PC-9 (cell line): Measurements from ENCODE around the gene OPRPN. TPM values are rescaled to one million over a fixed set of nuclear protein-coding genes. Genes with fewer than 3 reads are reported as not detected.

ENCODE experiments used
- BruUV-seq: library from RNA; stranded (reverse); fragments of 400-500 nt; replicated peaks from 2 replicates; lab custom pipeline; 2021; lab: Mats Ljungman, UMichigan
- CTCF ChIA-PET: fragments of 300-600 bp; sonication (Branson Sonifier 250); formaldehyde crosslinking; loops from one replicate; lab custom pipeline; 2022; ENCODE audit warnings: antibody characterized with exemption; lab: Charles Lee
- POLR2A ChIA-PET: fragments of 300-600 bp; sonication (Branson Sonifier 250); formaldehyde crosslinking; loops from one replicate; lab custom pipeline; 2022; ENCODE audit warnings: antibody characterized with exemption; ENCODE audit not compliant: unreplicated experiment; lab: Charles Lee
- DNase-seq, 2 experiments: peaks; one replicate each; pipeline versions ENCODE4 v3.0.0 to v3.0.0-alpha.2; 2015 to 2022; ENCODE audit warnings: mixed read lengths in 1 of 2
- H2AFZ ChIP-seq: fragments of 200-600 bp; sonication (generic); 2 replicates; pipeline ENCODE4 v1.8.1; 2017; ENCODE audit warnings: antibody characterized with exemption
- H3F3A ChIP-seq: fragments of 200-600 bp; sonication (generic); 2 replicates; pipeline ENCODE4 v1.8.1; 2017; ENCODE audit warnings: antibody characterized with exemption, mild to moderate bottlenecking, low read depth; ENCODE audit not compliant: insufficient read depth
- H3K27ac ChIP-seq: fragments of 200-600 bp; sonication (generic); 2 replicates; pipeline ENCODE4 v1.6.1; 2016; ENCODE audit warnings: mixed run types
- H3K27me3 ChIP-seq: fragments of 200-600 bp; sonication (generic); 2 replicates; pipeline ENCODE4 v1.6.1; 2016; ENCODE audit warnings: low read depth, mixed run types; ENCODE audit not compliant: insufficient read depth
- H3K36me3 ChIP-seq: fragments of 200-600 bp; sonication (generic); 2 replicates; pipeline ENCODE4 v1.6.1; 2016; ENCODE audit warnings: low read depth, mixed run types
- H3K4me1 ChIP-seq: fragments of 200-600 bp; sonication (generic); replicated peaks from 2 replicates; pipeline ENCODE4 v1.6.1; 2016; ENCODE audit warnings: mixed run types; ENCODE audit not compliant: insufficient read depth
- H3K4me2 ChIP-seq: fragments of 200-600 bp; sonication (generic); 2 replicates; pipeline ENCODE4 v1.6.1; 2017; ENCODE audit warnings: mixed run types
- H3K4me3 ChIP-seq: fragments of 200-600 bp; sonication (generic); 2 replicates; pipeline ENCODE4 v1.6.1; 2016; ENCODE audit warnings: mixed run types
- H3K79me2 ChIP-seq: fragments of 200-600 bp; sonication (generic); 2 replicates; pipeline ENCODE4 v1.6.1; 2017; ENCODE audit warnings: low read depth, mixed run types
- H3K9me2 ChIP-seq: fragments of 200-600 bp; sonication (generic); 2 replicates; pipeline ENCODE4 v1.8.1; 2017; ENCODE audit warnings: mild to moderate bottlenecking; ENCODE audit not compliant: insufficient read depth
- H3K9me3 ChIP-seq: fragments of 200-600 bp; sonication (generic); 2 replicates; pipeline ENCODE4 v1.8.1; 2016; ENCODE audit warnings: low read depth; ENCODE audit not compliant: insufficient read depth
- H4K20me1 ChIP-seq: fragments of 200-600 bp; sonication (generic); 2 replicates; pipeline ENCODE4 v1.8.1; 2017; ENCODE audit not compliant: insufficient read depth
- CTCF ChIP-seq: fragments of 200-600 bp; sonication (generic); conservative IDR thresholded peaks from 2 replicates; pipeline ENCODE4 v1.6.1; 2017; ENCODE audit warnings: mixed run types, antibody characterized with exemption, mild to moderate bottlenecking, moderate library complexity
- EZH2 ChIP-seq: fragments of 200-600 bp; sonication (generic); IDR thresholded peaks from 2 replicates; pipeline ENCODE4 v1.8.0; 2017; ENCODE audit warnings: antibody characterized with exemption, low read depth
- intact Hi-C: fragments of 100-400 bp; cut with micrococcal nuclease; formaldehyde crosslinking; loops from one replicate; pipeline ENCODE4 v1.10.0; 2022; ENCODE audit not compliant: unreplicated experiment
- total RNA-seq: library from RNA; stranded (reverse); gene quantifications from 2 replicates; pipeline ENCODE4 v1.2.3, GENCODE V29; 2021

The OPRPN gene
- total RNA-seq, 1 experiment from 2014 or later, result not detected

- Histone ChIP-seq H3K4me1 (no peaks in the 10 kb centered on the region), H3K27me3 (no peaks in the 10 kb centered on the region), H3K27ac (no peak overlapping the region), H3K9me3 (no peaks in the 10 kb centered on the region), H3K79me2 (no peaks in the 10 kb centered on the region), H3K9me2 (no peaks in the 10 kb centered on the region), H2AFZ (no peak overlapping the region), H3K4me3 (no peak overlapping the region), H3K36me3 (no peaks in the 10 kb centered on the region), H4K20me1 (no peaks in the 10 kb centered on the region), H3F3A (no peaks in the 10 kb centered on the region), H3K4me2 (no peak overlapping the region)
- BruUV-seq, result no TSS peak
- TF ChIP-seq CTCF (no peak), EZH2 (no peak)
- ChIA-PET POLR2A (no interaction called here), CTCF (no interaction called here)
- intact Hi-C loops, result no loop called here
- peak in 1 of 2 experiments; percentile 3 for DNase-seq
These were observed 27.6 kb downstream of the OPRPN start for GRCh38 chr4:70425306-70425705.

- no peak for DNase-seq
- no TSS peak for BruUV-seq
- Histone ChIP-seq H3K4me2 (no peak overlapping the region), H3K27ac (no peak overlapping the region), H4K20me1 (no peaks in the 10 kb centered on the region), H3K4me3 (no peak overlapping the region), H3K79me2 (no peaks in the 10 kb centered on the region), H3K9me3 (no peaks in the 10 kb centered on the region), H3F3A (no peaks in the 10 kb centered on the region), H3K9me2 (no peaks in the 10 kb centered on the region), H2AFZ (no peak overlapping the region), H3K4me1 (no peaks in the 10 kb centered on the region), H3K36me3 (no peaks in the 10 kb centered on the region), H3K27me3 (no peaks in the 10 kb centered on the region)
- POLR2A ChIA-PET, result no interaction called here
- TF ChIP-seq CTCF, result no peak
- TF ChIP-seq EZH2, result no peak
- intact Hi-C loops, result no loop called here
- CTCF ChIA-PET, result no interaction called here
These were observed 29.0 kb downstream of the OPRPN start for GRCh38 chr4:70426789-70427188.

GRCh38 chr4:70437197-70437596 is 39.5 kb downstream of the OPRPN start:
- no peaks in the 10 kb centered on the region for H3F3A ChIP-seq
- no TSS peak for BruUV-seq
- no peaks in the 10 kb centered on the region for H3K36me3 ChIP-seq
- H3K79me2 ChIP-seq, result no peaks in the 10 kb centered on the region
- no peaks in the 10 kb centered on the region for H3K9me3 ChIP-seq
- no peaks in the 10 kb centered on the region for H3K9me2 ChIP-seq
- no peak overlapping the region for H3K4me3 ChIP-seq
- no peaks in the 10 kb centered on the region for H4K20me1 ChIP-seq
- intact Hi-C loops, result no loop called here
- H3K4me2 ChIP-seq, result no peak overlapping the region
- DNase-seq, result no peak
- no peak overlapping the region for H3K27ac ChIP-seq
- no peaks in the 10 kb centered on the region for H3K27me3 ChIP-seq
- TF ChIP-seq EZH2 (no peak), CTCF (no peak)
- ChIA-PET CTCF (no interaction called here), POLR2A (no interaction called here)
- no peaks in the 10 kb centered on the region for H3K4me1 ChIP-seq
- no peak overlapping the region for H2AFZ ChIP-seq
